Neural cell (in vitro differentiated cells): ENCODE results near the gene GEMIN2.

Experiments used
- CTCF ChIP-seq: fragments of 450-650 bp; IDR thresholded peaks from 2 replicates; pipeline ENCODE4 v1.5.1; 2014; ENCODE audit warnings: antibody characterized with exemption, mild to moderate bottlenecking, moderate library complexity; ENCODE audit not compliant: poor library complexity, severe bottlenecking
- EP300 ChIP-seq: fragments of 450-650 bp; conservative IDR thresholded peaks from 2 replicates; pipeline ENCODE4 v1.6.1; 2014; ENCODE audit warnings: antibody characterized with exemption, mild to moderate bottlenecking, moderate library complexity; ENCODE audit not compliant: poor library complexity, severe bottlenecking
- EZH2 ChIP-seq: fragments of 200-600, 300-800 bp; shearing (Covaris generic), sonication (generic); IDR thresholded peaks from 2 replicates; pipeline ENCODE4 v1.6.1; 2014; ENCODE audit warnings: antibody characterized with exemption, low read length, borderline replicate concordance, mild to moderate bottlenecking; ENCODE audit not compliant: insufficient read depth, poor library complexity, severe bottlenecking
- MXI1 ChIP-seq: fragments of 450-650 bp; conservative IDR thresholded peaks from 2 replicates; pipeline ENCODE4 v1.6.1; 2014; ENCODE audit warnings: antibody characterized with exemption, mild to moderate bottlenecking; ENCODE audit not compliant: poor library complexity, severe bottlenecking
- POLR2AphosphoS5 ChIP-seq: IDR thresholded peaks from 2 replicates; pipeline ENCODE4 v1.6.1; 2012
- REST ChIP-seq: IDR thresholded peaks from 2 replicates; pipeline ENCODE4 v1.6.1; 2012; ENCODE audit warnings: borderline replicate concordance
- TAF1 ChIP-seq: IDR thresholded peaks from 2 replicates; pipeline ENCODE4 v1.6.1; 2012; ENCODE audit warnings: low read depth

- no peak for TF ChIP-seq EZH2
- TF ChIP-seq REST: no peak
- TF ChIP-seq CTCF: no peak
- no peak for TF ChIP-seq EP300
- TF ChIP-seq POLR2AphosphoS5: no peak
- TF ChIP-seq MXI1: no peak
- TF ChIP-seq TAF1: no peak
Measured at GRCh38 chr14:39122330-39123138, 8.4 kb downstream of the GEMIN2 start.
